DMS53 treated with DMSO at 0.1 percent for 48 hours (cell line): Measurements from ENCODE around the gene CT45A2.
"Not testable (repeated sequence)": the region's sequence is repeated elsewhere in the genome, so short reads cannot be mapped to it uniquely, and the experiment has no call there.

Source experiments
- DNase-seq: peaks from one replicate; lab custom pipeline; 2025; ENCODE audit not compliant: unreplicated experiment; lab: John Stamatoyannopoulos, UW

The CT45A2 gene, protein sequence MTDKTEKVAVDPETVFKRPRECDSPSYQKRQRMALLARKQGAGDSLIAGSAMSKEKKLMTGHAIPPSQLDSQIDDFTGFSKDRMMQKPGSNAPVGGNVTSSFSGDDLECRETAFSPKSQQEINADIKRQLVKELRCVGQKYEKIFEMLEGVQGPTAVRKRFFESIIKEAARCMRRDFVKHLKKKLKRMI

DNA sequence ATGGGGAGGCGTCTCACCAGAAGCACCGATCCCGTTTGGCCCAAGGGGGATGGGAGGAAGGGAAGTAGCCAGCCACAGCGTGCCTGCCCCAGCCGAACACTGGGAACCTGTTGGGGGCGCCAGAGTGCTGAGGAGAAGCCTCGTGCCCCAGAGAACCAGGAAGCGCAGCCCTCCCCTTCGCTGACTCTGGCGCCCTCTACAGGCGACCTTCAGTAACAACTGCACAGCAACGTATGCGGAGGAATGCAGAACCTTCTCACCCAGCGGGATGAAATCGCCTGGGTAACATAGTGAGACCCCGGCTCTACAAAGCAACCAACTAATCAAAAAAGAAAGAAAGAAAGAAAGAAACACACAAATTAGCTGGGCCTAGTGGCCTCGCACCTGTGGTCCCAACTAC is at the start of gene CT45A2:
CT45A2 (minus strand) TSS at position 101 of the 400 bp plus-strand sequence. CDS start 3,747 bp downstream, outside the sequence.
- not testable (repeated sequence) for DNase-seq

DNA sequence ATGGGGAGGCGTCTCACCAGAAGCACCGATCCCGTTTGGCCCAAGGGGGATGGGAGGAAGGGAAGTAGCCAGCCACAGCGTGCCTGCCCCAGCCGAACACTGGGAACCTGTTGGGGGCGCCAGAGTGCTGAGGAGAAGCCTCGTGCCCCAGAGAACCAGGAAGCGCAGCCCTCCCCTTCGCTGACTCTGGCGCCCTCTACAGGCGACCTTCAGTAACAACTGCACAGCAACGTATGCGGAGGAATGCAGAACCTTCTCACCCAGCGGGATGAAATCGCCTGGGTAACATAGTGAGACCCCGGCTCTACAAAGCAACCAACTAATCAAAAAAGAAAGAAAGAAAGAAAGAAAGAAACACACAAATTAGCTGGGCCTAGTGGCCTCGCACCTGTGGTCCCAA is 34.6 kb upstream of the CT45A2 start, which contains the start of gene CT45A8:
CT45A8 (minus strand) TSS at position 101 of the 400 bp plus-strand sequence. CDS start 3,755 bp downstream, outside the sequence.
- DNase-seq = not testable (repeated sequence)

GRCh38 chrX:135837180-135837579 is 17.4 kb upstream of the CT45A2 start, which contains the start of gene CT45A7:
Gene CT45A7, minus strand, starts transcription at chrX:135837280. Its CDS starts 3,747 bp downstream, at chrX:135833533.
- not testable (repeated sequence) for DNase-seq

DNA sequence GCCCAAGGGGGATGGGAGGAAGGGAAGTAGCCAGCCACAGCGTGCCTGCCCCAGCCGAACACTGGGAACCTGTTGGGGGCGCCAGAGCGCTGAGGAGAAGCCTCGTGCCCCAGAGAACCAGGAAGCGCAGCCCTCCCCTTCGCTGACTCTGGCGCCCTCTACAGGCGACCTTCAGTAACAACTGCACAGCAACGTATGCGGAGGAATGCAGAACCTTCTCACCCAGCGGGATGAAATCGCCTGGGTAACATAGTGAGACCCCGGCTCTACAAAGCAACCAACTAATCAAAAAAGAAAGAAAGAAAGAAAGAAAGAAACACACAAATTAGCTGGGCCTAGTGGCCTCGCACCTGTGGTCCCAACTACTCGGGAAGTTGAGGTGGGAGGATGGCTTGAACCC is 17.1 kb downstream of the CT45A2 start, which contains the start of gene CT45A6:
CT45A6 (minus strand) TSS at position 101 of the 400 bp plus-strand sequence. CDS start 3,794 bp downstream, outside the sequence.
- not testable (repeated sequence) for DNase-seq

DNA sequence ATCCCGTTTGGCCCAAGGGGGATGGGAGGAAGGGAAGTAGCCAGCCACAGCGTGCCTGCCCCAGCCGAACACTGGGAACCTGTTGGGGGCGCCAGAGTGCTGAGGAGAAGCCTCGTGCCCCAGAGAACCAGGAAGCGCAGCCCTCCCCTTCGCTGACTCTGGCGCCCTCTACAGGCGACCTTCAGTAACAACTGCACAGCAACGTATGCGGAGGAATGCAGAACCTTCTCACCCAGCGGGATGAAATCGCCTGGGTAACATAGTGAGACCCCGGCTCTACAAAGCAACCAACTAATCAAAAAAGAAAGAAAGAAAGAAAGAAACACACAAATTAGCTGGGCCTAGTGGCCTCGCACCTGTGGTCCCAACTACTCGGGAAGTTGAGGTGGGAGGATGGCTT is 34.4 kb downstream of the CT45A2 start, which contains the start of gene CT45A5:
CT45A5 (minus strand) TSS at position 101 of the 400 bp plus-strand sequence. CDS start 3,774 bp downstream, outside the sequence.
- DNase-seq = not testable (repeated sequence)

GRCh38 chrX:135768091-135768490 is 51.7 kb downstream of the CT45A2 start, which contains the start of gene CT45A3:
Gene CT45A3, minus strand, starts transcription at chrX:135768191. Its CDS starts 3,747 bp downstream, at chrX:135764444.
- not testable (repeated sequence) for DNase-seq
